ENCODE data around the gene MDK. TPM values are rescaled to one million over a fixed set of nuclear protein-coding genes. Genes with fewer than 3 reads are reported as not detected.
A peak's percentile ranks its signal among the peaks of the same experiment; 100 is the strongest.

Gene MDK
- total and polyA plus RNA-seq, 10 donors: 16.2 to 52.8 (median 27.4) TPM

- TF ChIP-seq CTCF (IDR thresholded peaks at IDR 0.05 in 8 of 11, conservative IDR thresholded peaks at IDR 0.05 in 3 of 11) (no peak), POLR2A (IDR thresholded peaks at IDR 0.05) (no peak), POLR2AphosphoS5 (IDR thresholded peaks at IDR 0.05) (peak in 1 of 3 donors; percentile 46)
- Histone ChIP-seq H3K27ac (no peak overlapping the region), H3K4me3 (no peak overlapping the region), H3K9me3 (no peaks in the 10 kb centered on the region), H3K36me3 (no peaks in the 10 kb centered on the region), H3K27me3 (replicated peaks in 1 of 7) (peaks cover 0 to 67% (median 30%) of the 10 kb centered on the region in 7 donors), H3K4me1 (peaks cover 10 to 91% (median 47%) of the 10 kb centered on the region in 6 donors)
- peak; percentile 85 for DNase-seq
- WGBS, 5 donors: 60 to 79% (median 65%) methylated on average over 12 of the region's 12 CpGs
- intact Hi-C loops (cut with DNase I; ENCODE audit: low total_unique reads): no loop called here
Observed at GRCh38 chr11:46336563-46337180, 44.8 kb upstream of the MDK start.

- TF ChIP-seq POLR2AphosphoS5 (IDR thresholded peaks at IDR 0.05): no peak
- DNase-seq: no peak
- Histone ChIP-seq H3K4me1 (peaks cover 16 to 91% (median 50%) of the 10 kb centered on the region in 6 donors), H3K4me3 (no peak overlapping the region), H3K36me3 (no peaks in the 10 kb centered on the region), H3K27me3 (replicated peaks in 1 of 7) (peaks cover 0 to 55% (median 19%) of the 10 kb centered on the region in 7 donors), H3K27ac (no peak overlapping the region), H3K9me3 (no peaks in the 10 kb centered on the region)
- intact Hi-C loops (cut with DNase I; ENCODE audit: low total_unique reads): no loop called here
- WGBS, 5 donors: 80 to 93% (median 85%) methylated on average over 13 of the region's 13 CpGs
Observed at GRCh38 chr11:46337626-46338345, 43.7 kb upstream of the MDK start.

- intact Hi-C loops (cut with DNase I; ENCODE audit: low total_unique reads): no loop called here
- peak overlapping the region in 4 of 8 donors; percentile 11 to 48 (median 16) for H3K4me3 ChIP-seq
- 26 to 44% (median 38%) methylated on average over 9 of the region's 9 CpGs for WGBS, 5 donors
- H3K27me3 ChIP-seq (replicated peaks in 1 of 7): peaks cover 0 to 47% (median 11%) of the 10 kb centered on the region in 7 donors
- H3K4me1 ChIP-seq: peaks cover 14 to 91% (median 45%) of the 10 kb centered on the region in 6 donors
- H3K27ac ChIP-seq: peak overlapping the region in 4 of 8 donors; percentile 29 to 38 (median 34)
- H3K9me3 ChIP-seq: no peaks in the 10 kb centered on the region
- H3K36me3 ChIP-seq: no peaks in the 10 kb centered on the region
- DNase-seq: no peak
- no peak for TF ChIP-seq POLR2AphosphoS5 (IDR thresholded peaks at IDR 0.05)
Observed at GRCh38 chr11:46338636-46338987, 42.9 kb upstream of the MDK start.

GRCh38 chr11:46338988-46339666 lies 42.3 kb upstream of the MDK start:
- H3K27ac ChIP-seq: peak overlapping the region in 4 of 8 donors; percentile 29 to 38 (median 34)

More at GRCh38 chr11:46338988-46339666, 42.3 kb upstream of the MDK start:
- Histone ChIP-seq H3K4me3 (peak overlapping the region in 4 of 8 donors; percentile 11 to 48 (median 16)), H3K36me3 (no peaks in the 10 kb centered on the region), H3K4me1 (peaks cover 14 to 90% (median 42%) of the 10 kb centered on the region in 6 donors), H3K9me3 (no peaks in the 10 kb centered on the region), H3K27me3 (replicated peaks in 1 of 7) (peaks cover 0 to 42% (median 6%) of the 10 kb centered on the region in 7 donors)
- intact Hi-C loops (cut with DNase I; ENCODE audit: low total_unique reads): no loop called here
- WGBS, 5 donors: 26 to 44% (median 33%) methylated on average over 13 to 16 of the region's 16 CpGs
- no peak for TF ChIP-seq POLR2A (IDR thresholded peaks at IDR 0.05)
- no peak for TF ChIP-seq POLR2AphosphoS5 (IDR thresholded peaks at IDR 0.05)
- no peak for TF ChIP-seq CTCF (IDR thresholded peaks at IDR 0.05 in 8 of 11, conservative IDR thresholded peaks at IDR 0.05 in 3 of 11)
- DNase-seq: no peak
